ENCODE data around the gene APOL6. TPM values are rescaled to one million over a fixed set of nuclear protein-coding genes. Genes with fewer than 3 reads are reported as not detected.

The APOL6 gene
- total RNA-seq, 1 donor from 2014 or later: not detected

DNA sequence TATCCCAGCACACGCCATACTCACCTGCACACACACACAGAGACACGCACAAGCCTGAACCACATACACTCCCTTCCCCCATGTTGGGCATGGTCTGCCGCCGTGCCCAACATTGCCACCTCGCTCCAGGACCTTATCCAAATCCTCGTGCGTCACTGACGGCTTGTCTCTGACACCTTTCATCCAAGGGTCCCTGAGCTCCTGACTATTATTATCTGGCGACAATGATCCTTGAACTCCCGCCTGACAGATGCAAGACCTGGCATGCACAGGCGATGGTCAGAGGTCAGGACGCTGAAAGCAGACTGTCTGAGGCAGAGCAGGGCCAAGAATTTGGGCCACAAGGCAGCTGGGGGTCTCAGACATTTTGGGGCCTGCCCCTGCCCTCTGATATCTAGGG, 35.3 kb upstream of the APOL6 start:
- no peak overlapping the region for H3K4me3 Mint-ChIP-seq
- H3K27ac Mint-ChIP-seq (ENCODE audit: unreplicated experiment): no peak overlapping the region
- H3K27me3 Mint-ChIP-seq (ENCODE audit: low read depth): no peaks in the 10 kb centered on the region
- H3K4me1 Mint-ChIP-seq: no peaks in the 10 kb centered on the region
- no peaks in the 10 kb centered on the region for H3K36me3 Mint-ChIP-seq (ENCODE audit: low read depth)
- TF ChIP-seq, protein P1, sequence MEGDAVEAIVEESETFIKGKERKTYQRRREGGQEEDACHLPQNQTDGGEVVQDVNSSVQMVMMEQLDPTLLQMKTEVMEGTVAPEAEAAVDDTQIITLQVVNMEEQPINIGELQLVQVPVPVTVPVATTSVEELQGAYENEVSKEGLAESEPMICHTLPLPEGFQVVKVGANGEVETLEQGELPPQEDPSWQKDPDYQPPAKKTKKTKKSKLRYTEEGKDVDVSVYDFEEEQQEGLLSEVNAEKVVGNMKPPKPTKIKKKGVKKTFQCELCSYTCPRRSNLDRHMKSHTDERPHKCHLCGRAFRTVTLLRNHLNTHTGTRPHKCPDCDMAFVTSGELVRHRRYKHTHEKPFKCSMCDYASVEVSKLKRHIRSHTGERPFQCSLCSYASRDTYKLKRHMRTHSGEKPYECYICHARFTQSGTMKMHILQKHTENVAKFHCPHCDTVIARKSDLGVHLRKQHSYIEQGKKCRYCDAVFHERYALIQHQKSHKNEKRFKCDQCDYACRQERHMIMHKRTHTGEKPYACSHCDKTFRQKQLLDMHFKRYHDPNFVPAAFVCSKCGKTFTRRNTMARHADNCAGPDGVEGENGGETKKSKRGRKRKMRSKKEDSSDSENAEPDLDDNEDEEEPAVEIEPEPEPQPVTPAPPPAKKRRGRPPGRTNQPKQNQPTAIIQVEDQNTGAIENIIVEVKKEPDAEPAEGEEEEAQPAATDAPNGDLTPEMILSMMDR (conservative IDR thresholded peaks at IDR 0.05): no peak
- DNase-seq (ENCODE audit: low read depth, low spot score): no peak
- no peaks in the 10 kb centered on the region for H3K9me3 Mint-ChIP-seq

- DNase-seq (ENCODE audit: low read depth, low spot score): no peak
- TF ChIP-seq, protein P1 (conservative IDR thresholded peaks at IDR 0.05): no peak
- Mint-ChIP-seq H3K27me3 (ENCODE audit: low read depth) (no peaks in the 10 kb centered on the region), H3K27ac (ENCODE audit: unreplicated experiment) (no peak overlapping the region), H3K9me3 (no peaks in the 10 kb centered on the region), H3K36me3 (ENCODE audit: low read depth) (no peaks in the 10 kb centered on the region), H3K4me3 (no peak overlapping the region), H3K4me1 (no peaks in the 10 kb centered on the region)
These were observed 33.8 kb upstream of the APOL6 start for GRCh38 chr22:35614404-35614803.

GRCh38 chr22:35615156-35615555, 33.1 kb upstream of the APOL6 start:
- no peak overlapping the region for H3K4me3 Mint-ChIP-seq
- H3K27ac Mint-ChIP-seq (ENCODE audit: unreplicated experiment): no peak overlapping the region
- no peaks in the 10 kb centered on the region for H3K27me3 Mint-ChIP-seq (ENCODE audit: low read depth)
- no peaks in the 10 kb centered on the region for H3K36me3 Mint-ChIP-seq (ENCODE audit: low read depth)
- no peak for DNase-seq (ENCODE audit: low read depth, low spot score)
- TF ChIP-seq, protein P1 (conservative IDR thresholded peaks at IDR 0.05): no peak
- H3K4me1 Mint-ChIP-seq: no peaks in the 10 kb centered on the region
- H3K9me3 Mint-ChIP-seq: no peaks in the 10 kb centered on the region

DNA sequence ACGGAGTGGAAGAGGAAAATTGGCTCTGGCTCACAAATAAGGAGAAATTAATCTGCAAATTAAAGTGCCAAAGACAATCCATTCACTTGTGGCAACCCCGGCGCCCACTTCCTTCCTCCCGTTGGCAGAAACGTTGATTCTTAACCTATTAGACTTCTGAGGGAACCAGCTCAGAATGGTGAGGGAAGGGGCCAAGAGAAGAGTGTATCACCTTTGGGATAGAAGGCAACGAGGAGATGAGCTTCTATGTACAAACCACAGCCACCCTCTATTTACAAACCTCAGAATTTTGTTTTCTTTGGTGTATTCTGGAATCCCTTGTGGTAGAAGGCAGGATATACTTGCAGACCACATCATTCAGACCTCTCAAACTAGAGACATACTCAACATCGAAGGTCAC, 32.2 kb upstream of the APOL6 start:
- Mint-ChIP-seq H3K27me3 (ENCODE audit: low read depth) (no peaks in the 10 kb centered on the region), H3K36me3 (ENCODE audit: low read depth) (no peaks in the 10 kb centered on the region), H3K27ac (ENCODE audit: unreplicated experiment) (no peak overlapping the region), H3K4me3 (no peak overlapping the region), H3K4me1 (peaks cover 4% of the 10 kb centered on the region), H3K9me3 (no peaks in the 10 kb centered on the region)
- DNase-seq (ENCODE audit: low read depth, low spot score): no peak
- TF ChIP-seq, protein P1 (conservative IDR thresholded peaks at IDR 0.05): no peak

GRCh38 chr22:35617137-35617755, 31.0 kb upstream of the APOL6 start, which contains the start of gene MB:
TSS of gene MB (minus strand) at chr22:35617329. CDS start at chr22:35617257, 72 bp downstream.
- Mint-ChIP-seq H3K4me1 (peaks cover 8% of the 10 kb centered on the region), H3K27ac (ENCODE audit: unreplicated experiment) (no peak within 1 kb of the TSS), H3K27me3 (ENCODE audit: low read depth) (no peaks in the 10 kb centered on the region), H3K36me3 (ENCODE audit: low read depth) (no peaks in the 10 kb centered on the region), H3K4me3 (no peak within 1 kb of the TSS), H3K9me3 (no peaks in the 10 kb centered on the region)
- TF ChIP-seq, protein P1 (conservative IDR thresholded peaks at IDR 0.05): no peak
- no peak for DNase-seq (ENCODE audit: low read depth, low spot score)
